ENCODE results near the gene ITSN1.
"Not testable (repeated sequence)": the region's sequence is repeated elsewhere in the genome, so short reads cannot be mapped to it uniquely, and the experiment has no call there.

The ITSN1 gene

GRCh38 chr21:33775100-33775828, 133.0 kb downstream of the ITSN1 start:
- peak; percentile 13 for DNase-seq

DNA sequence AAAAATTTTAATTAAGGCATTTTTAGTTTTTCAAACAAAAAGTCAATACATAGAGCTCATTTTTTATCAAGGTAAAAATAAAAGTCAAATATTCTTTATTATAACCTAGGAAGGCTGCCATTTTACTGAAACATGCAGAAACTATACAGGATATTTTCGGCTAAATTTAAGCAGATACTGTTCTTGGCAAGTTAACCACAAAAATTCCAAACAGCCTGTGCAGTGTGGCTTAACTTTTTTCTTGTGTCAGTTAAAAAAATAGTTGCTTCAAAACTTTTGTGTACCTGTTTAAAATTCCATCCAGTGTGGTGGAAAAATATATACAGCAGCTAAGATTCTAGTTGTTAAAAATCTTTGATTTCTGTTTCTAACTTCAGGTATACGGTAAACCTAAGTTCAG, 138.3 kb downstream of the ITSN1 start:
- no peak for DNase-seq

DNA sequence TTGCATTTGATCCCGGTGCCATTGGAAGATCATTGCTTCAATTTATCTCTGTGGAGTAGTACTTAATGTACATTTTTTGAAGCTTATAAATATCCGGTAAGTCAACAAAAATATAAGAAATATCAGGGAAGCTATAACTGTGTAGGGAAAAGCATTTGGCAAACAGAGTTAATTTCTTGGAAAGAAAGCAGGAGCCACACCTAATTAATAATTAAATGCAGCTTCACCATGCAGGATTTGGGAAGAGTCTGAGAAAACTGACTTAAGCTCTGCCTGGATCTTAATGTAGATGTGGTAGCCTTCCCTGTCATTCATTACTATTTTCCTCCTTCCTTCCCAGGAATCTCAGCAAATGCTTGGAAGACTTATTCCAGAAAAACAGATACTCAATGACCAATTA, 138.8 kb downstream of the ITSN1 start:
- no peak for DNase-seq

DNA sequence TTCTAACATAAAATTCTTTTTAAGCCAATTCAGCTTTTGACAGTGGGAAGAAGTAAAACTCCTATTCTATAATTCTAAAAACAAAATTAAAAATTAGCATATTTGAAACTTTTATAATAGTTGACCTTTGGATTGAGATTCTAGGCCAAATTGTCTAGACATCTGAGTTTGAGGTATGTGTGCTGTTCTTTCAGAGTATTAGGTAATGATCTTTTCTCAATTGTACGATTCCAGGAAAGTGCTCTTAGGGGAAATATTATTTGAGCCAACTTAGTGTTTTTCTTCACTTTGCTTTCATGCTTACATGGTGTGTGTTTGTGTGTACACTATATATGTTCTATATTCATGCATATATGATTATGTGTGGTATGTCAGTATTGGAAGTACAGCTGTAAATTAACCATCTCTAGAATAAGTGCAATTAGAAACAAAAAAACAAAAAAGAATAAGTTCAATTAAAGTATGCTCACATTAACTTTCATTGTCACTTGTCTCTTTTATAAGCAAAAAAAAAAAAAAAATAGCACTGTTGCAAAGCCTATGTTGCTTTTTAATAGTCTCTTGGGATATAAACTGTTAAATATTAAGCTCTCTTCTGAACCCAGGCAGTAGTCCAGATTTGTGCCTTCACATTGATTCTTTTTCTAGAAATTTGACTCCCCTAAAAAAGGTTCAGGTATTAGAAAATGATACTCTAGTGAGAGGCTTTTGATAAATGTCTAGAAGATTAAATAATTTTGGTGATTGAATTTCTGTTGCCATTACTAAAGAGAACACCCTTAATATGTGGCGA, 141.1 kb downstream of the ITSN1 start:
- DNase-seq, result no peak

GRCh38 chr21:33787431-33787830, 145.1 kb downstream of the ITSN1 start:
- no peak for DNase-seq

GRCh38 chr21:33788438-33788837, 146.1 kb downstream of the ITSN1 start:
- DNase-seq, result not testable (repeated sequence)

DNA sequence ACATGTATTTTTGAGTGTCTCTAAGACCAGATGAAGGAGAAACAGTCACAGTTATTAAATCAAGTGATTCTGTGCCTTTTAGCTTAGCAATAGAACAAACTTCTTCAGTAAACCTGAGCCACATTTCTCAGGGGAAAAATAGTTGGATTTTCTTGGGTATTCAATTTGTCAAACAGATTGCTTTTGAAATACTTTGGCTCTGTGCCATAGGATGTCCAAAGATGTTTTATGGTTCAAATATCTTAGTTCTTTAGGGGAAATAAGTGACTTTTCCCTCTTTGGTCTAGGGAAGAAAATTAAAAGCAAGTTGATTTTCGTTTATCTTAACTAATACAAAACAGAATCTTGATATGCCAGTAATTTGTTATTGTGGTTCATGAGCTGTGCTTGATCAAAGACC, 147.4 kb downstream of the ITSN1 start:
- no peak for DNase-seq

DNA sequence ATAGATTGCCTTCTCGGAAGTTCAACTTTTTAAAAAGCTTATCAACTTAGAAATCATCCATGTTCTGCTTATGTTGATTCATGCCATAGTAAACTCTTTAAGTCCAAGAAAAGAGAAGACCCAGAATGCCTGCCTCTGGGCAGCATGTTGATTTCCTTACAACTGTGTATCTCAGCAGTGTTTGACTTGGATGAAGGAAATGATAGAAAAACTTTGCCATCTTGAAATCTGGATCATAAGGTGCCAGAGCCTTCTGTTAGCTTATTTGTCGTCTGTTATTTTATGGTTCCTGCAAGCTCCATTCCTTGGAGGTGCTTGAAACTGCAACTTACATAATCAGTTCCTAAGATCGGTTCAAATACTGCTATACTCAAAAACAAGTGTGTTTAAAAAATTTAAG, 148.8 kb downstream of the ITSN1 start:
- DNase-seq, result no peak

DNA sequence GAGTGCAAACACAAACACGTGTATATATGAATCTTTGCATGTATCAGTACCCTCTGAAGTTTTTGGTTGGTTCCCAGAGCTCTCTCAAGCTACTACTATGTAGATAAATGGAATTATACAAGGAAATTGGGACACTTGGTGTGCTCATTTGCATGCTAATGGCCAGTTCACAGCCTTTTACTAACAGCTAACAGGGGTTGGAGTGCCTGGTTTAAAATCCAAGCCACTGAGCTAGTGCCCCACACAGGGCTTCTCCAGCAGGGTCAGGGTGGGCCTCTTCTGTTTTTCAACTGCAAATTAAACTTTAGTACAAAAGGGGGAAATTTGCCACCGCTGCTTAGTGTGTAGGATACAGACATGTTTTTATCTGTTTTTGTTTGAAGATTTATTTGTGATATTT, 152.3 kb downstream of the ITSN1 start:
- DNase-seq, result no peak

- DNase-seq, result no peak
Observed at GRCh38 chr21:33797565-33797964, 155.3 kb downstream of the ITSN1 start.

- DNase-seq, result no peak
Observed at GRCh38 chr21:33799378-33800090, 157.2 kb downstream of the ITSN1 start.

DNA sequence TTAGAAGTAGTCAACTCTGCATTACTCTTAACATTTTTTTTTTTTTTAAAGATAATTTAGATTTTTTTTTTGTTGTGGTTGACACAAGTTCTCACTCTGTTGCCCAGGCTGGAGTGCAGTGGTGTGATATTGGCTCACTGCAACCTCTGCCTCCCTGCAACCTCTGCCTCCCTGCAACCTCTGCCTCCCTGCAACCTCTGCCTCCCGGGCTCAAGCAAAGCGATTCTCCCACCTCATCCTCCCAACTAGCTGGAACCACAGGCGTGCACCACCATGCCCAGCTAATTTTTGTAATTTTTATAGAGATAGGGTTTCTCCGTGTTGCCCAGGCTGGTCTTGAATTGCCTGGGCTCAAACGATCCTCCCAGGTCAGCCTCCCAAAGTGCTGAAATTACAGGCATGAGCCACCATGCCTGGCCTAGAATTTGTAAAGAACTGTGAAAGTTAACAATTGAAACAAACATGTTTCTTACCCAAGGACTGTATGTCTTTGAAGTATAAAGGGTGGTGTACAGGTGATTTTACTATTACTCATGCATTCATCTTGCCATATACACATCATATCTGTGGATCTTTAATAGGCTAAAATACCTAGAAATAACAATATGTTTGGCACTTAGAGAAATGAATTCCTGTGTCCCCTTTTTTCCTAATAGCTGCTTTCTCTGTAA, 158.6 kb downstream of the ITSN1 start:
- DNase-seq, result no peak

DNA sequence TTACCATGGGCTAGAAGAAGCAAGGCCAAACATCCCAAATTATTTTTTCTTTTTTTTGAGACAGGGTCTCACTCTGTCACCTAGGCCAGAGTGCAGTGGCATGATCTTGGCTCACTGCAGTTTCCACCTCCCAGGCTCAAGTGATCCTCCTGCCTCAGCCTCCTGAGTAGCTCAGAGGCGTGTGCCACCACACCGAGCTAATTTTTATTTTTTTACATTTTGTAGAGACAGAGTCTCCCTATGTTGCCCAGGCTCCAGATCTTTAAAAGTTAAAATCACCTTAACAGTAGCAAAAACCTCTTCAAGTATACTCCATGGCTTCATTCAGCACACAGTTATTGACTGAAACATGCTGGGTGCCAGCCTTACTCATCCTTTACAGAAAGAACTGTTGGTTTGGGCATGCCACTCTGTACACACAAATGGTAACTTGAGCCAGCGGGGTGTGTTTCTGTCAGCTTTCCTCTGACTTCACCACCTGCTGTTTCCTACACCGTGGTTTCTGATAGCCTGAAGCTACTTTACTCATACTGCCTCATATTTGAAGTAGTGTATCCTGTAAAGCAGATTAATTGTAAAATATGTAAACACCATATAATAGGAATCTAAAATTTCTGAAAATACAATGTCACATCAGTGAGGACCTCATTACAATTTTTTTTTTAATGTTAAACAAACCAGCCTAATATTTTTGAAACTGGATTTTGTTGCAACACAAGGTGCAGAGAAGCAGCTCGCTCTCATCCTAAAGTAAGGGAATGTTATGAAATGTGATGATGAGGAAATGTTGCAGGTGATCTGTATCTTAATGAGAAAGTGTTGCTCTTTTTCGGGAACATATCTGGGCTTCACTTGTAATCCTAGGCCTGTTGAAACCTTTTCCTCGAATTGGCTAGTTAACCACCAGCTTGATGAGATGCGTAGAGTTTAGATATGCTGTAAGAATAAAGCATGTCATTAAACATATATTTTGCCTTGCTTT, 159.4 kb downstream of the ITSN1 start:
- DNase-seq, result peak; percentile 96

- no peak for DNase-seq
Observed at GRCh38 chr21:33802481-33802880, 160.2 kb downstream of the ITSN1 start.

DNA sequence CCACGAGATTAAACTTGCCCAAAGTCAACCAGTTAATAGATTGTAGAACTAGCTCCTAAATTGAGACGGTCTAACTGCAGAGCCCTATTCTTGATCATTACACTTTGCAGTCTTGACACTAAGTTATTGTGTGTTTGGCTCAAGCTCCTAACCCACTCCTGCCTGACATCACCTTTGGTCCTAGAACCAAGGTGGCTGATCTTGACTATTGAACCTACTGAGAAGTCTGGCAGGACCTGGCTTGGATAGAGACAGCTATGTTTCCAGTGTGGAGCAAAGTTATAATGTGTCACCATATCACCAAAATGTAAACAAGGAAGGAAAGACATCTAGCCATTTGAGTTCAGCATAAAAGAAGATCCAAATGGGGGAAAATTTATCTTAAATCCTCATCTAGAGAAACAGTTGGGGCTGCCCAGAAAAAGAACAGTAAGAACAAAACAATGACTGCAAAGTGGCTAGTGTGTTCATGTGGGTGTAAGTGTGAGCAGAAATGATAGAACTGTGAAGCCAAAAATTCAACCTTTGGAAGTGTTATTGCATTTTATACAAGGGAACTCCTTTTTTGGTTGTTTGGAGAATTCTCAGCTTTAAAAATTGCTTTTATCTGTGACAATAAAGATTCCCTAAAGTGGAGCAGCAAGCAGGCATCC, 166.5 kb downstream of the ITSN1 start:
- DNase-seq, result no peak

- no peak for DNase-seq
Observed at GRCh38 chr21:33810766-33811165, 168.5 kb downstream of the ITSN1 start.

GRCh38 chr21:33811167-33812010, 169.1 kb downstream of the ITSN1 start:
- no peak for DNase-seq

- DNase-seq, result no peak
Observed at GRCh38 chr21:33813832-33814365, 171.6 kb downstream of the ITSN1 start.

DNA sequence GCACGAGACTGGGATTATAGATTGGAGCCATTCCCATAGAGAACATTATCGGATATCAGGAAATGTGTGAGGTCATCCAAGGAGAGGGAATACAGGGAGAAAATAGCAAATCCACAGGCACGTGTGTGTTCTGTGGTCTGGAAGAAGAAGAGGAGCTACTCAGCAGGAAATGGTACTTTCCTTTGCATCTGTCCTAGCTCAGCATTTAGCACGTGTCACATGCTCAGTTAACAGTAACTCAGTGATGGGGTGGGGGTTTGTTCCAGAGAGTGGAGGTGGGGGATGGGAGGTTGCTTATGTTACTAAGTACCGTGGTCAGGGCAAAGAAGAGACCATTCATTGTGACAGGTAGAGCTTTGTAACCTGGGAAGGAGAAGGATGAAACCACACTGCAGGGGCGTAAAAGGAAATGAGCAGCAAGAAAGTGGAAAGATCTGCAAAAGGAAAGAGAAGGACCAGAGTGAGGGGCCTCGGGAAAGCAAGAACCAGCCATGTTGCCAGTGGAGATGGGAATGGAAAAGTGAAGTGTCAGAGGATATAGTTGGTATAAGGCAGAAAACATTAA, 172.9 kb downstream of the ITSN1 start:
- DNase-seq, result peak; percentile 21

DNA sequence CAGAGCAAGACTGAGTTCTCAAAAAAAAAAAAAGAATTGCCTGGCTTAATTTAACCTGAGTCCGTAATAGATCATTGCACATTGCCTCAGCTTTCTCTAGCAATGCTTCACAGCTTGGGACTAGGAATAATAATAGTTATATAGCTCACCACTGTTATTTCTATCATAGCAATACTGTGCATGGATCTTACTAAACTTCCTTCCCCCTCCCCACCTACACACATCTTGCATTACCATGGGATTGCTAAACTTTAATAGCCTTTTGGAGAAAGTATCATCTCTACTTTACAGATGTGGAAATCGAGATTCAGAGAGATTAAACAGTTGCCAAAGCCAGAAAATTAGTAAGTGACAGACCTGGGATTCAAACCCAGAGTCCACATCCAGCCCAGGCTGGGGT, 173.9 kb downstream of the ITSN1 start:
- DNase-seq, result no peak

All from NCI-H510A treated with DMSO at 0.1 percent for 48 hours (cell line).